HG03064 (cell line): ENCODE data around the gene NSMF.

Source experiments
- ATAC-seq: cut with Tn5 transposase; IDR thresholded peaks from one replicate; pipeline ENCODE4 v1.9.1; 2021; ENCODE audit warnings: low read depth; ENCODE audit not compliant: unreplicated experiment

The NSMF gene, protein sequence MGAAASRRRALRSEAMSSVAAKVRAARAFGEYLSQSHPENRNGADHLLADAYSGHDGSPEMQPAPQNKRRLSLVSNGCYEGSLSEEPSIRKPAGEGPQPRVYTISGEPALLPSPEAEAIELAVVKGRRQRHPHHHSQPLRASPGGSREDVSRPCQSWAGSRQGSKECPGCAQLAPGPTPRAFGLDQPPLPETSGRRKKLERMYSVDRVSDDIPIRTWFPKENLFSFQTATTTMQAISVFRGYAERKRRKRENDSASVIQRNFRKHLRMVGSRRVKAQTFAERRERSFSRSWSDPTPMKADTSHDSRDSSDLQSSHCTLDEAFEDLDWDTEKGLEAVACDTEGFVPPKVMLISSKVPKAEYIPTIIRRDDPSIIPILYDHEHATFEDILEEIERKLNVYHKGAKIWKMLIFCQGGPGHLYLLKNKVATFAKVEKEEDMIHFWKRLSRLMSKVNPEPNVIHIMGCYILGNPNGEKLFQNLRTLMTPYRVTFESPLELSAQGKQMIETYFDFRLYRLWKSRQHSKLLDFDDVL

DNA sequence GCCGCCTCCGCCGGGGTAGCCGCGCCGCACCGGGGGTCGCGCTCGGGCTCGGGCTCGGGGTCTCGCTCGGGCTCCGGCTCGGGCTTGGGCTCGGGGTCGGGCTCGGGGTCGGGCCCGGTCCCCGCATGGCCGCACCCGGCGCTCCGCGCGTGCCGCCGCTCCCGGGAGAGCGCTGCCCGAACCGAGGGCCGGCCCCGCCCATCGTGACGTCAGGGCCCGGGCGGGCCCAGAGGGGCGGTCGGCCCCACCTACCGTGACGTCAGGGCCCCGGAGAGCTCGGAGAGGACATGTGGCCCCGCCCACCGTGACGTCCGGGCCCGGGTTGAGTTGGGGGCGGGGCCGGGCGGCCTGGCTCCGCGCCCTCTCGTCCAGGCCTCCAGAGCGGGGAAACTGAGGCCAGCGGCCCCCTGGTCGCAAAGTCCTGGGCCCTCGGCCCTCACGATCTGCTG, at the start of gene NSMF:
NSMF (minus strand) TSS at position 183 of the 449 bp plus-strand sequence. CDS start 232 bp downstream, outside the sequence.
- no peak for ATAC-seq

DNA sequence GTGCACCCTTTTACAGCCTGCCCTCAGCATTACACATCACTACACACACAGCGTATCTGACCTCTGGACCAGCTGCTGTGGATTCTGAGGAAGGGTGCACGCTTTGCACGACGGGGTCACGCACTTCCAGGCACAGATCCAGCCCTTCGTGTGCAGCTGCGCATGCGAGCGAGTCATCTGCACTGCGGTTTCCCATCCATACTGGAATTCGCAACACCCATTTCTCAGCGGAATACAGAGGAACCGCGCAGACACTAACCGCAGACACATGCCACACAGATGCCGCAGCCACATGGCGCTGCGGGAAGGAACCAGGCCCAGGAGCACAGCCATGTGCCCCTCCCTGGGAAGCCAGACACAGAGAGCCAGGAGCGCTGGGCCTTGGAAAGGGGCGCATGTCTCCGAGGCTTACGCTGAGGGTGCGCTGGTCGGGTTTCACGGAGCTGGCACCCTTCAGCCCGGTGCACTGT, 47.6 kb upstream of the NSMF start:
- ATAC-seq, result no peak

DNA sequence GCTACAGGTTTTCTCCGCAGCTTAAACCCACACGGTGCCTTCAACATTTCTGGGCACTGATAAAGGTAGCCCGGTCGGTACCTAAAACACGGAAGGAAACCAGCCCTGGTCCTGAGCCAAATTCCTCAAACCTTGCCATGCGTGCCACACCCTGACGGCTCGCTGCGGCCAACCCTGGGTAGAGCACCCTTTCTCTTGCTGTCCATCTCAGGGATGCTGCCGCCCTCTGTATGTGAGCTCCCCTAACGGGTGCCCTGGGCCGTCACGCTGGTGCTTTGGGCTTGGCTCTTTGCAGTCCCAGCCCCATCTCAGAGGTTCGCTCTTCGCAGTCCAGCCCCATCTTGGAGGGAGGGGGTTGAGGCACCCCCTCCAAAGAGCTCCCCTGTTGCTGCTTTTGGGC, 47.1 kb upstream of the NSMF start:
- ATAC-seq, result no peak

DNA sequence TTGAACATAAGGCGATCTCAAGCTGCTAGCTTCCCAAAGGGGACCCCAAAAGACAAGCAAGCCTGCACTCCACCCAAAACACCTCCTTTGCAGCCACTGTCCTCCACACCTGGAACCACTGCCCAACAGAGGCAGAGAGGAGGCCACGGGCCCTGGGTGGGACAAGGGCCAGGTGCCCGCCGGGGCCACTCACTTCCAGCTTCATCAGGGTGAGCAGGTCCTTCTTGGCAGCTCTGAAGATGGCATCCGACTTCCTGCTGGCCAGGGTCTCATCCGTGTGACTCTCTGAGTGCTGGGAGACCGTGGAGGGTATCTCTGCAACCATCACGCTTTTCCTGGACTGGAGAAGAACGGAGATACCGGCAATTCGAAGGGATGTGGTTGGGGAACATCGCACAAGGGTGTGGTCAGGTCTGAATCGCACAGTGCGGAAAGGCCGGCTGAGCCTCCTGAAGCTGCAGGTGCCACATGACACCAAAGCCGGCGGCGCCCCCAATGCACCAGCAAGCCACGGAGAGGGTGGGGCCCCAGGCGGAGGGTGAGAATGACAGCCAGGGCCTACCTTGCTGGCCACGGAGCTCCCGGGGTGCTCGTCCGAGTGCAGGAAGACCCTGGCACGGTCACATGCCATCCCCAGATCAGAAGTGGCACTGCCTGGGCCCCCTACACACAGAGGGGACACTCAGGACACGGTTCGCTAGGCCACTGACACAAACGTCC, 46.4 kb upstream of the NSMF start:
- ATAC-seq, result no peak

DNA sequence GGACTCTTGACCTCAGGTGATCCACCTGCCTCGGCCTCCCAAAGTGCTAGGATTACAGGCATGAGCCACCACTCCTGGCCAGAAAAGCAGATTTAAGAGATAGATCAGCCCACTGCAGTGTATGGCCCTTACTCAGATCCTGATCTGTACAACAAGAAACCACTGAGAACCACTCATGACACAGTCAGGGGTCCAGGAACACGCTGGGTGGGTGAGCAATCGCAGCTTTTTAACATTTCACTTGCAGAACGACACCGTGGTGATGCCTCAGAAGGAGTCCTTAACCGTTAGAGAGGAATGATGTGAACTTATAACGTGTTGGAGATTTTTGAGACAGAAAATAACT, 45.3 kb upstream of the NSMF start:
- no peak for ATAC-seq

DNA sequence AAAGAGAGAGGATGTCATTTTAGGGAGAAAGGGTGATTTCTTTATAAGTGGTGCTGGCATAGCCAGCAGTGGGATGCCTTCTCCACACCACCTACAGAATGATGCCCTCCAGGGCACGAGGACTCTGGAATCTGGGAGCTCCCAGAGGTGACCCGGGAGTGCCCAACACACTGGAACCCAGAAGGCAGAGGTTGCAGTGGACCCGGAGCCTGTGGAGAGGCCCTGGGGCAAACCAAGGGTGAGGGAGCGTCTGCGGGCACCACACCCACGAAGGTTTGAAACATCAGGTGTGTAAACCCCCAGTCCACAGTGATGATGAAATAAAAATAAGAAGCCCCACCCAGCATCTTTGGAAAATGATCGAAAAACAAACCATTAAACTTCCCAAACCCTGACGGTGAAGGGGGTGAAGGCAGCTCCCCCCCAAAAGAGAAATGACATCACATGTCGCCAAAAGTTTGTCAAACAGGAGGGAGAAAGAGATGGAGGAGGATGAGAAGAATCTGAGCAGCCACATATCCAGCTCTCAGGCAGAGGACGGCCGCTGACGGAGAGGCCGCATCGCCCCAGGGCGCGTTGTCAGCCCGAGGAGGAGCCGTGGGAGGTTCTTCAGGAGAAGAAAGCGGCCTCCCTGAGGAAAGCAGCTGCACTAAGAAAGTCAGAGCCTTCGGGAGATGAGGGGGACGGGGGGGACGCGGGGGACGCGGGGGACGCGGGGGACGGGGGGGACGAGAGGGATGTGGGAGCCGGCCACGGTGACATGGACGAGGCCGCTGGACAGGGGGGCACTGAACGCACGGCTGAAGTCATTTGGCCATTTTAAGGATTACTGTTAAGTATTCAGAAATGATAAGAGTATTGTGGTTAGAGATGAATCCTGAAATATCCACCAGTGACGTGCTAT, 43.1 kb upstream of the NSMF start:
- ATAC-seq, result no peak

DNA sequence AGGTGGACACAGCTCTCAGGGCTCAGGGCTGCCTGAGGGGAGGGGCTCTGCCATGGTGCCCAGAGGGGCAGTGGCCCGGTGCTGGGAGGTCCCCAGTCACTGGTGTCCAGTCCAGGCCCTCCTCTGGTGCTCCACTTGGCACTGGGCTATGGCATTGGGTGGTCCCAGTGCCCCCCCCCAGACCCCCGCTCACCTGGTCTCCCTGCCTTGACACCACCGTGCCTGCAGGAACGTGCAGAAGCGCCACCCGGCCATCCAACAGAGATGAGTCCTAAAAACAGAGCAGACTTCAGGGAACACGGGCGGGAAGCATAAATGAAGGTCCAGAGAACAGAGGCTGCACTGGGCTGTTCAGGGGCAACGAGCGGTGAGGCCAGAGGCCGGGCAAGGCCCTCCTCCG, 42.3 kb upstream of the NSMF start:
- ATAC-seq, result no peak

DNA sequence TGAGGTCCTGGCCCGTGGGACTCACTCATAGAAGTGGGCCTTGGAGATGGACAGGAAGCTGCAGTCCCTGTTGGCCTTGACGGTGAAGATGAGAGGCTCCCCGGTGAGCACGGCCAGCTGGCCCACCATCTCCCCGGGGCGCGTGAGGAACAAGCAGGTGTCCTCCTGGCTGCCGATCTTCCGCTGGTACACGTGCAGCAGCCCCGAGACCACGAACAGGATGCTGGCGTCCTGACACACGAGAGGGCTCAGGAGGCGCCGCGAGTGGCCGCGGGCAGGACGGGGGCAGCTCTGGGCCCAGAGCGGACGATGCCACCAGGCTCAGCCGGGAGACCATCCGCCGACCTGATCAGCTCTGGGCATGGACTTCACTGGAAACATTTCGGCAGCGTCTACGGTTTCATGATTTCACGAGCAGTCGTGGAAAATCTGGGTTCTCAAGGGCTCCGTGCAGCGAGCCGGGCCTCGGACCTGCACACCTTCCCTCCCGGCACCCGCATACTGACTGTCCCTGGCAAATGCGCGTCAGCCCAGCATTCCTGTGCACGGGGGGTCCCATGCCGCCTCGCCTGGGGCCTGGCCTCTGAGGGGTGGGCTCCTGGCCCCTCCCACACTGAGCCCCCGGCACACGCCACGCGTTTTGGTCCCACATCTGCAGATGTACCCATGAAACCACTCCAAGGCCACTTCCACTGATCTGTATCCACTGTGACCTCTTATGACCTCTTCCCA, 41.7 kb upstream of the NSMF start:
- no peak for ATAC-seq

DNA sequence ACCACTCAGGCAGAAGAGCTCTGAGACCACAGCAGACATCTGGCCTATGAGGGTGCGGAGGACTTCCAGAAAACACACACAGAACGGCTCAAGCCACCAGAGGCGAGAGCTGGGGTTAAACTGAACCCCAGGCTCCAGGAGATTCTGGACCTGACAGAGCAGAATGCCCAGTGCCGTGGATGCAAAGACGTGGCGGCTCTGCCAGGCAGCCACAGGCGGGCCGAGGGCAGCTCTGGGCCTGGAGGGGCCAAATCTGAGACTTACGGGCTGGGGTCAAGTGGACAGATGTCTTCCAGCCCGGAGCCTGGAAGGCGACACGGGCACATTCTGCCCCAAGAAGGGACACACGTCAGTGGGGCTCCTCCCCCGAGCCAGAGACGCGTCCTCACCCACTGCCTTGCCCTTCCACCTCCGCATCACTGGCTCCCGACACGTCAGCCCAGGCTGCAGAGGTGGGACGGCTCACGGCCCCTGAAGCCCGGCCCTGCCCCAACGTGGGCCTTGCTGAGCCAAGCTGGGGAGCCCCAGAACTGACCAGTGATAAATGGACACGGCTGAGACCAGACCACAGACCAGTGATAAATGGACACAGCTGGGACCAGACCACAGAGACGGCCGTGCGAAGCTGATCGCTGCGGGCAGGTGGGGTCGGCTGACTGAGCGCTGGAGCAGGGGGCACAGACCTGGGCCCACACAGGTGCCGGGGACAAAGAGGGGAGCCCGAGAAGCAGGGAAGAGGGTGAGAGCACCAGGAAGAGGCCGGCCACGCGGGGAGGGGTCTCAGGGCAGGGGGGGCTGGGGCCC, 40.9 kb upstream of the NSMF start:
- ATAC-seq, result no peak

DNA sequence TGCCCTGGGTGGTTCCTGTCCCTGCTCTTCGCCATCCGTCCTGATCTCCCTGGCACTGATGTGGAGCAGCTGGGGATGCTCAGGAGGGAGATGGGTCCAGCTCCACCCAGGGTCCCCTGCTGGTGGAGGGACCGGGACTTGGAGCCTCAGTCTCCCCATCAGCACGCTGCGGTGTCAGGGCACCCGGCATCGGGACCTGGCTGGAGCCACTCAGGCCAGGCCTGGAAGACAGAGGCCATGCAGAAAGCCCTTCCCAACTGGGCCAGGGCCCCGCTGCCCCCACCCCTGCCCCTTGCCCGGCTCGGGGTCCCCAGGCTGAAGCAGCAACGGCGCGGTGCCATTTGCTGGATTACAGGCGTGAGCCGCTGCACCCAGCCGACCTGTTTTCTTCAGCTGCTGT, 40.3 kb upstream of the NSMF start:
- no peak for ATAC-seq

DNA sequence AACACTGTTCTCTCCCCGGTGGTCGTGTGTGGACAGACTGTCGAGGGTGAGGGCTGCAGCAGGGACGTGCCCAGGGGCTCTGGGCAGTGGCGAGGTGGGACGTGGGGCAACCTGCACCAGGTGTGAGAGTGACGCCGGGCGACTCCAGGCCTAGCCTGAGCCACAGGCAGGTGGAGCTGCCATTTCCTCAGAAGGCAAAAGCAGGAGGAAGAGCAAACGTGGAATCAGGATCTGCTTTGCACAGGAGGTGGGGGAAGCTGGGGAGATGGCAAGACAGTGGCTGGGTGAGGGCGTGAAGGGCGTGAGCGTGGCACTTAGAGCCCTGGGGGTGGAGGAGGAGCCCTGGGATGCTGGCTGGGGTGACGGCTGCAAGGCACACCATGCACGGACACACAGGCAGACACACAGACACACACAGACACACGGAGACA, 39.6 kb upstream of the NSMF start:
- ATAC-seq, result no peak

DNA sequence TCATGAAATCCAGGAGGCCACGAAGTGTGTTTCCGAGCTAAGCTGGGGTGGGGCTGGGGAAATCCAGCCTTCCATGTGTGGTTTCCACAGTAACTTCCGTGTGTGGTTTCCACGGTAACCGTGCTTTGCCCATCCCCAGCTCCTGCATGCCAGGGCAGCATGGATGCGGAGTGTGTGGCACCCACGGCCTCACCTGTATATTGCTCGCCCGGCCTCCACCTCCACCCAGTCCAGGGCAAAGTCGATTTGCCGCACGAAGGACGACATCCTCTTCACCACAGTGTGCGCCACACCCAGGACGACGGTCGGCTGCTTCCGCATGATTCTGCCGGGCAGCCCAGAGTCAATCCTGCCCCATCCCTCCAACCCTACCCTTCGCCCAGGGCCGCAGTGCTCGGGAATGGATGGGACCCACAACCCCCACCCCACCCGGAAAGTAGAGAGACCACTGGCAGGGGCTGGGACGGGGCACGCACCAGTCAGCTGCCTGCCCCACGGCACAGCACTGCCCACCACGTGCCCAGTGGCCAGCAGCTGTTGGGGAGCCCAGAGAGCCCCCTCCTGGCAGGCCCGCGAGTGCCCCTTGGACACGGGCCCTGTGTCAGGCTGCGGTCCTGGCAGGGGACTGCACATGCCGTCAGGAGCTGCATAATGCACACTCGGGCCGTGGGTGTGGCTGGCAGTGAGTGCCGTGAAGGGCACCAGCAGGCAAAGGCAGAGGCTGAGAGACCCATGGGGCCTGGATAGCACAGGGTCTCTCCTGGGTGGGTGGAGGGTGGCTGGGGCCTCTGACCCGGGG, 39.0 kb upstream of the NSMF start:
- no peak for ATAC-seq

DNA sequence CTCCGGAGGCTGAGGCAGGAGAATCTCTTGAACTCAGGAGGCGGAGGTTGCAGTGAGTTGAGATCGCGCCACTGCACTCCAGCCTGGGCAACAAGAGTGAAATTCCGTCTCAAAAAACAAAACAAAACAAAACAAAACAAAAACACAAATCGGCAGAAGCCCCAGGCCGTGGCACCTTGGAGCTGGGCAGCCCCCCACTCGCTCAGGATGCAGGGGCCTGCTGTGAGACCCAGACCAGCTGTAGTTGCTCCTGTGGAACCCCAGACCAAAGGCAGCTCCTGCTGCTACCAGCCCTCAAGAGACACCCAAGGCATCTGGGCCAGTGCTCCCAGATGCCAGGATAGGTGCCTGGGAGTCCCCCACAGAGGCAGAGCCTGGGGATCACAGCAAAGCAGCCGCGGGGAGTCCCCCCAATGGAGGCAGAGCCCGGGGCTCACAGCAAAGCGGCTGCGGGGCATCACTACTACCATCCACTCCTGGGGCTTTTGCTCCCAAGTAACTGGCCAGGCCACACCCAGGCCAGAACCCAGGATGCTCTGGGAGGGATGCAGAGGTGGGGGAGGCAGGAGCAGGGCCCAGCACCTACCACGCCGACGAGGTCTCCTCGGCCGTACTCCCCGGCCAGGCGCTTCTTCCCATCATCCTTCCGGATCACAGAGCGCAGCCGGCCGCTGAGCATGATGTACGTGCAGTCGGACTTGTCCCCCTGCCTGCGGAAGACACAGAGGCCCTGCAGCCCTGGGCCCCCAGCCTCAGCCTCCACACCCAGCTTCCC, 37.7 kb upstream of the NSMF start:
- ATAC-seq, result no peak

DNA sequence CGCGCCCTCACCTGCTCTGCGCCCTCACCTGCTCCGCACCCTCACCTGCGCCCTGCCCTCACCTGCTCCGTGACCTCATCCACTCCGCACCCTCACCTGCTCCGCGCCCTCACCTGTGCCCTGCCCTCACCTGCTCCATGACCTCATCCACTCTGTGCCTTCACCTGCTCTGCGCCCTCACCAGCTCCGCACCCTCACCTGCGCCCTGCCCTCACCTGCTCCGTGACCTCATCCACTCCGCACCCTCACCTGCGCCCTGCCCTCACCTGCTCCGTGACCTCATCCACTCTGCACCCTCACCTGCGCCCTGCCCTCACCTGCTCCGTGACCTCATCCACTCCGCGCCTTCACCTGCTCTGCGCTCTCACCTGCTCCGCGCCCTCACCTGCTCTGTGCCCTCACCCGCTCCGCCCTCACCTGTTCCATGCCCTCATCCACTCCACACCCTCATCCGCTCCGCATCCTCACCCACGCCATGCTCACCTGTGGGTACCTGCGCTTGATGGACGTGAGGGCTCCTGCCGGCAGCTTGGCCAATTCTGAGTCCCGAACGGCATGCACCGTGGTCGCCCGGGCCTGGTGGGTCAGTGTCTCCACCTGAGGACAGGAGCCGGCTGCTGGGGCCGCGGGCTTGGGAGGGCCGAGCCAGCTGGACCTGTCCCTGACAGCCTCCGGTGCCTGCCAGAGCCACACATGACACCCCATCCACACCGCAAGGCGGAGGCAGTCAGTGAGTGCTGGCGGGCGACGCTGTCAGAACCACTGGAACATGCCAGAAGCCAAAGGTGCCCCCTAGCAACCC, 35.6 kb upstream of the NSMF start:
- no peak for ATAC-seq

DNA sequence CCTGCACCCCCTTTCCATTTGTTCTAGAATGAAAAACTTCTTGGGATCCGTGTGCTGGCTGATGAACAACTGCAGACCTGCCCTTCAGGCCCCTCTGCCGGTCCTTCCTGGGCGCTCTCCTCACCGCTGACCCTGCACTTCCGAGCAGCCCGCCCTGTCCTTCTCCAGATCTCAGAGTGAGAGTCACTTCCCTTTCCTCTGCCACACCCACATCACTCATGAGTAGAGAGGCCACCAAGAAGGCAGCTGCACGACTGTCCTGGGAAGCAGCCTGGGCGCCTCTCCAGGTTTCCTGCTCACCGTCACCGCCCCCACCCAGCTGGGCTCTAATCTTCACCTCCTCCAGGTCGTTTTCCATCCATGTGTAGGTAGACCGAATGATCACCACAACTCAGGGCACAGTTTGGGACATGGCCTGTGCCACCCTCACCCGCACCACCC, 35.0 kb upstream of the NSMF start:
- no peak for ATAC-seq

DNA sequence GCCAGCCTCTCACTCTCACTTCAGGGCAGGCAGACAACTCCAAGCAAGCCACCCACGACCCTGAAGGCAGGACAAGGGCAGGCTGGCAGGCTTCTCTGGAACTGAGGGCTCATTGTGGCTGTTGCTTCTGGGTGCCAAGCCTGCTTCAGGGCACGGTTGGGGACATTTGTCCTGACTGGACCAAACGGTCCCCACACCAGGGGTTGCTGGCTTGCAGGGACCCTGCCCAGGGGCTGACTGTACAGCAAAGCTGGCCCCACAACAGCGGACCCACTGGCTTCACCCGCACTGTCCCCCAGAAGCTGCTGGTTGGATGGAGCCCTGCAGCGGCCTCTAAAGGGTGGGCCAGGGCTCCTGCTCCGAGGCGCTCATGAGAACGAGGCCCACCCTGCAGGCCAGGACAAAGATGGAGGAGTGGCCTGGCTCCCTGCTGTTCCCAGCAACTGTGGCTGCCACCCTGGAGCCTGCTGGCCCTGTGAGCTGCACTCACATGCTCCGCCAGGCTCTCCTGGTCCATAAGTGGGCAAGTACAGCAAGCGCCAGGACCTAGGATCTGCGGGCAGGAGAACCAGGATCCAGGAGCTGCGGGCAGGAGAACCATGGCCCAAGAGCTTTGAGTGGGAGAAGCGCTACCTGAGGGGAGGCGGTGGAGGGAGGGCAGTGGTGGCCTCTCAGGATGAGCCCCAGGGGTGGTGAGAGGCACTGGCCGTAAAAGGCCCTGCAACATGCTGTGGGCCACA, 34.4 kb upstream of the NSMF start:
- ATAC-seq, result no peak
